Stimulated activated CD4-positive, alpha-beta T cell treated with anti-CD3 and anti-CD28 coated beads, Interleukin-4, amount 100 ng/mL, for 24 hours (primary cell): Measurements from ENCODE around the gene CDKL1.

ENCODE experiments used
- DNase-seq: peaks from one replicate; pipeline ENCODE4 v3.0.0-alpha.2; 2020

CDKL1 gene

GRCh38 chr14:50396631-50397389, at the start of gene CDKL1:
Gene CDKL1, minus strand, starts transcription at chr14:50396881. Its CDS starts 1,013 bp downstream, at chr14:50395868.
- DNase-seq, result peak; percentile 58

DNA sequence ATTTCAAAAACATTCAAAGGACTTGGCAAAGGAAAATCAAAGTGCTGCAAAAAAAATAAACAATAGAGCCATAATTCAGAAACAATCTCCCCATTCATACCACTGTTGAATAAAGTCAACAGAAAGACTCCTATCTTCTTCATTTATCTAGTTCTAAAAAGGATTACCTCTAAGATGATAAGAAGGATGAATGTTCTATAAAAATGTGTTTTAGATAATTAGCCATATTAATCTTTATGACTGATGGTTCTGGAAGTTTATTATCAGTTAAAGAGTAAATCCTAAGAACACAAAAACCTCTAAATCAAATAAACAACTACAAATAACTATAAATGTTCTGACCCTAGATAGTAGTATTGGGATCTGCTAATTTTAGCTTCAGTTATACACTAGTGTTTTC, 37.8 kb upstream of the CDKL1 start:
- no peak for DNase-seq

DNA sequence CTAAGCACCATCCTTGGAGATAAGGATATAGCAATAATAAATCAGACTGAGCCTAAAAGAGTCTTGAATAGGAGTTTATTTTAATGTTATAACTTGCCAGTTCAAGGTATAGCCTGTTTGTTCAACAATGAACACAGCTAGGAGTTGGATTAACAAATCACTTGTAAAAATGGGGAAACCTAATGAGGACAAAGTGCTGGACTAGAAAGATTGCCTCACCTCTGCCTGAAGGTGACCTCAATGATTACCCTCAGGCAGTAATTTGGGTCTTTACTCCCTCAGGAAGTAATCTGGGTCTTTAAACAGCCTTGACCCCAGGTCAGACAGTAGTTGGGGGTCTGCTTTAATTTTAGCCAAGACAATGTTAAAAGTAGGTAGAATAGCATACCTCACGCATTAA, 35.5 kb upstream of the CDKL1 start:
- DNase-seq, result no peak

DNA sequence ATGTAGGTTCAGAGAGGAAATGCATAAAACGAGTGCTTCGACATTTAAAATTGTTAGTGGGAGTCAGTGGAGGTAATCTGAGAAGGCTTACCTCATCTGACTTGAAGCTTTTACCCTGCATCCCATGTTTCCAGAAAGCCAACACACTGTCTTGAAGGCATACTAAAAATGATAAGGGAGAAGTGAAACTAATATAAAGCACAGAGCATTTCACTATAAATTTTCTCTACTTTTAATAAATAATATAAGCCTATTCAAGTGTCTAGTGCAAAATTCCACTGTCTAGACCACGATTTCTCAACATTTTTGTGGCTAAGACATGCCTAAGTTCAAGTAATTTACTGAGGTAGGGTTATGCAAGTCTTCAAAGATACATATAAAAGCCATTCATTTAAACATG, 29.1 kb upstream of the CDKL1 start:
- no peak for DNase-seq

DNA sequence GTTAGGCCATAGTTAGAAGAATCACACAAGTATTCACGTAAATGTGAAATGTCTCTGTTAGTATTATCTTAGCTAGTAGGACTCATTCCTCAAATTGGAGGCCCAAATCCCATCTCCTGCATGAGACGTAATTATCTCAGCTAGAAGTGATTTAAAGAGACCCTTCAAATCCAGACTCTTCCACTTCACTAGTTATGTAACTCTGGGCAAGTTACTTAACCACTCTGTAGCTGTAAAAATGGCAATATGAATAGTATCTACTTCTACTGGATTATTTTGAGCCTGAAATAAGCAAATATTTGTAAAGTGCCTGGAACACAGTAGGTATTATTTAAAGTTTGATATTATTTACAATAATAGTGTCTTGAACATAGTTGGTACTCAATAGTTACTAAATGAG, 28.4 kb upstream of the CDKL1 start:
- DNase-seq, result no peak

- DNase-seq, result no peak
Measured at GRCh38 chr14:50423529-50423928, 26.8 kb upstream of the CDKL1 start.

- no peak for DNase-seq
Measured at GRCh38 chr14:50421499-50421898, 24.8 kb upstream of the CDKL1 start.

DNA sequence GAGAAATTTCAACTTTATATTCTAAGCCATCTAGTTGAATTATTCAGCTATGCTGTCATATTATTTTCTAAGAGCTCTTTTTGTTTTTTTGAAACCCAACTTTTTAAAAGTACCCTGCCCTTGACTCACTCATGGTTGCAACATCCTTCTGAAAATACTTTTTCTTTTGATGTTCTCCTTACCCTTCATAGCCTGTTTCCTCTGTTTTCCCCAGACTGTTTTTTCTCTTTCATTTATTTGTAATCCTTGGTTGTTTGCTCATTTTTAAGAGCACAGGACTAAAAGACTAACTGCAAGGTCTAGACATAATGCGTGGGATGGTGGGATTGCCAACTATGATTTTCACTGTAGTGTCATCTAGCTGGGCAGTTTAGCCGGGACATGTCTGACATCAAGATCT, 21.2 kb upstream of the CDKL1 start:
- DNase-seq, result no peak

DNA sequence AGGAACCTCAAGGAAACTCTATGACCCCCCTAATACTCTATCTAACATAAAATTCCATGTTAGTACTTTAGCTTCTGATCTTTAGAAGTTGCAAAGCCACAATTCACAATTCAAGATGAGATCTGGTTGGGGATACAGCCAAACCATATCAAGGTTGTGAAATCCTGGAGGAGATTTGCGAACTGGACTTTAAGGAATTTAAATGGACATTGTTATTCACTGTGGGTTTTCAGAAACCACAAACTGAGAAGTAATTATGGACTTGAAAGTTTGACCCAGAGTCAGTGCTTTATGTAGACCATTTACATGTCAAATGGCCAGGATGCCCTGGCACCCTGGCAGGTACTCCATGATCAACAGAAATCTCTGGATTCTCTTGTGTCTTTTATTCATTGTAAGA, 14.2 kb upstream of the CDKL1 start:
- DNase-seq, result no peak

DNA sequence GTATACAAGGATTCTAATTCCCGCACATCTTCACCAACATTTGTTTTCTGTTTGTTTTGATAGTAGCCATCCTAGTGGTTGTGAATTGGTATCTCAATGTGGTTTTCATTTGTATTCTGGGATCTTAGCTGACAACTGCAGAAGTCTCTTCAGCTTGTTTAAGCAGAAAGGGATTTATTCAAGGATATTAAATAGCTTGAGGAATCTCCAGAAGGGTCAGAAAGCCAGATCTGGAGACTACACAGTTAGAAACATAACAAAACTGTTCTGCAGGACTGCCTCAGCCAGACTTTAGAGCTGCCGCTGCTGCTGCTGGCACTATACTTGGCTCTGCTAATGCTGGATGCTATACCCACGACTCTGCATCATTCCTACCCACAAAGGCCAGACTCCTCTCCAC, 13.4 kb upstream of the CDKL1 start:
- no peak for DNase-seq

- no peak for DNase-seq
Measured at GRCh38 chr14:50407111-50407812, 10.6 kb upstream of the CDKL1 start.

GRCh38 chr14:50403419-50403818, 6.7 kb upstream of the CDKL1 start:
- no peak for DNase-seq

GRCh38 chr14:50402965-50403364, 6.3 kb upstream of the CDKL1 start:
- no peak for DNase-seq

DNA sequence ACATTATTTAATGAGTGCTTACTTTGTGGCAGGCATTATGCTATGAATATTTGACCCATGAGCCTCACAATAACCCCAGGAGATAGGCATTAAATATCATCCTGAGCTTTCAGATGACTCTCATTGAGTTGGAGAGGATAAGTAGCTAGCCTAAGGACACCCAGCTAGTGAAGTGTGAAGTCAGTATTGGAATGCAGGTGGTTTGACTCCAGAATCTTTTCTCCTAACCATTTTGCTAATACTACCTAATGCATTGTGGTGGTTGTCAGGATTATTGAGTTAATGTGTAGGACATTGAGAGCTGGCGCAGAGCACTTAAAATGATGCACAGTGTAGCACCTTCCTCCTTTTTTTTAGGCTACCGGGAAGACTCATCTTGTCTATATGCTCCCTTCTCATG, 3.8 kb upstream of the CDKL1 start:
- no peak for DNase-seq

DNA sequence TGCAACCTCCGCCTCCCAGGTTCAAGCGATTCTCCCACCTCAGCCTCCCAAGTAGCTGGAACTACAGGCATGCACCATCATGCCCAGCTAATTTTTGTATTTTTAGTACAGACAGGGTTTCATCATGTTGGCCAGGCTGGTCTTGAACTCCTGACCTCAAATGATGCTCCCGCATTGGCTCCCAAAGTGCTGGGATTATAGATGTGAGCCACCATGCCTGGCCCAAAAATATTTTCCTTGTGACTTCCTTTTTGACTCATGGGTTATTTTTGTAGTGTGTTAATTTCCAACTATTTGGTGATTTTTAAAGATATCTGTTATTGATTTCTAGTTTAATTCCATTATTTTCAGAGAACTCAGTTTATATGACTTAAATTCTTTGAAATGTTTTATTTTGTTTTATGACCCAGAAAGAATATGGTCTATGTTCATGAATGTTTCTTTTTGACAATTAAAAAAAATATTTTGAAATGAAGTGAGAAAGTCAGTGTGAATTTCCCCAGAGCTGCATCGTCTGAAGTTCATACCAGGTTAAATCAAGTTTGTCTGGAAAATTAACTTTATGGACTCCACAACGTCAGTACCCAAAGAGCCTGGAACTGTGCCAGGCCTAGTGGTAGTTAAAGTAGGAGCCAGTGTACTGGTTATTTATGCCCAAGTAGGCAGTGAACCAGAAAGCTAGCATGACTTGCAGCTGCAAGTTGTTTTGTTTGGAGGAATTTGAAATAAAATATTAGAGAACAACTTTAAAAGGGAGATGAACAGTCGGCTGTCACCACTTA, 2.8 kb upstream of the CDKL1 start:
- DNase-seq, result no peak

DNA sequence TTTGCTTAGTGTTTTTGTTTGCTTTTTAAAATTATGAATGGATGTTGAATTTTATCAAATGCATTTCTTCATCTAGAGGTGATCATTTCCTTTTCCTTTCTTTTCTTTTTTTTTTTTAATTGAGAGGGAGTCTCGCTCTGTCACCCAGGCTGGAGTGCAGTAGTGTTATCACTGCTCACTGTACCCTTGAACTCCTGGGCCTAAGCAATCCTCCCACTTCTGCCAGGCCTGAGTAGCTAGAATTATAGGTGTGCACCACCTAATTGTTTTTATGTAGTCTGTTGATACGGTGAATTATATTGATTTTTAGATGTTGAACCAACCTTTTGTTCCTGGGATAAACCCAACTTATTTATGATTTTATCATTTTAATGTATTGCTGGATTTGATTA, 1.5 kb upstream of the CDKL1 start:
- DNase-seq, result no peak

DNA sequence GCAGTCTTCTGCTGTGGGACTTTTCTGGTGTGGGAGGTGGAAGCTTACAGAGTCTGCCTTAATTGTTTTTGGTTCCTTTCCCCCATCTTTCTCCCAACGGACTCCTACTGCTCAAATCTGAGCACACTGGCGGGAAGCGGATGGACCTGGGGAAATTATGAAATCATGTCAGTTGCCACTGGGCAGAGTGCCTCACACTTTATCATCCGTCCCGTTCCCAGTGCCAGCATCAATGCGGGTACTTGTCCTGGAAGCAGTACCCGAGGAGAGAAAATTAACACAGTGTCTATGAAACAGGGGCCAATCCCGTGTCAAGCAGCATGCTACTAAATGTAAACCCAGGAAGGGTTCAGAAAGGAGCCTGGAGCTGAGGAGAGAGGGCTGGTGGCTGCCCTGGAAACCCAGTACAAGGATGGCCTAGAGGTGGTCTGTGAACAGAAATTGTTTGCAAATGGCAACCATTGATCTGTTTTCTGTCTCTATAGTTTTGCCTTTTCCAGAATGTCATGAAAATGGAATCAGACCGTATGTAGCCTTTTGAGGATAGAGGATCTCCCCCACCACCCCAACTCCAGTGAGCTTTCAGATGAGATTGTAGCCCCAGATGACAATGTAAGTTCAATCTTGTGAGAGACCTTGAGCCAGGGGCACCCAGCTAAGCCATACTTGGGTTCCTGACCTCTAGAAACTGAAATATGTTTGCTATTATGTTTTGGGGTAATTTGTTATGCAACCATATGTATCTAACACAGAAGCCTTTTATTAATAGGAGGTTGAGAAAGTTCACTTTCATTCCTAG, 908 bp upstream of the CDKL1 start:
- no peak for DNase-seq

- DNase-seq, result no peak
Measured at GRCh38 chr14:50395448-50395847, 1.2 kb downstream of the CDKL1 start.

DNA sequence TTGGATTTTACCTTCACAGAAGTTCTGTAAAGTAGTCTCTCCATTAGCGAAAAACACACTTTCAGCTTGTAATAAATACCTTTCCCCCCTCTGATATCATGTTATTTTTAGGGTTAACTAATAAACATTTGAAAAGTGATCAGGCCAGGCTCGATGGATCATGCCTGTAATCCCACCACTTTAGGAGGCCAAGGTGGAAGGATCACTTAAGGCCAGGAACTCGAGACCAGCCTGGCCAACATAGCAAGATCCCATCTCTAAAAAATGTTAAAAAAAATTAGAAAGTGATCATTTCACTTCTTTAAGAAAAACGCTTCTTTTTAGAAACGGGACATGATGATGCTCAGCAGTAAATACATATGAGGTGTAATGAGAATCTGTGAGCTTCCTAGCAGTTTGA, 2.0 kb downstream of the CDKL1 start:
- no peak for DNase-seq

DNA sequence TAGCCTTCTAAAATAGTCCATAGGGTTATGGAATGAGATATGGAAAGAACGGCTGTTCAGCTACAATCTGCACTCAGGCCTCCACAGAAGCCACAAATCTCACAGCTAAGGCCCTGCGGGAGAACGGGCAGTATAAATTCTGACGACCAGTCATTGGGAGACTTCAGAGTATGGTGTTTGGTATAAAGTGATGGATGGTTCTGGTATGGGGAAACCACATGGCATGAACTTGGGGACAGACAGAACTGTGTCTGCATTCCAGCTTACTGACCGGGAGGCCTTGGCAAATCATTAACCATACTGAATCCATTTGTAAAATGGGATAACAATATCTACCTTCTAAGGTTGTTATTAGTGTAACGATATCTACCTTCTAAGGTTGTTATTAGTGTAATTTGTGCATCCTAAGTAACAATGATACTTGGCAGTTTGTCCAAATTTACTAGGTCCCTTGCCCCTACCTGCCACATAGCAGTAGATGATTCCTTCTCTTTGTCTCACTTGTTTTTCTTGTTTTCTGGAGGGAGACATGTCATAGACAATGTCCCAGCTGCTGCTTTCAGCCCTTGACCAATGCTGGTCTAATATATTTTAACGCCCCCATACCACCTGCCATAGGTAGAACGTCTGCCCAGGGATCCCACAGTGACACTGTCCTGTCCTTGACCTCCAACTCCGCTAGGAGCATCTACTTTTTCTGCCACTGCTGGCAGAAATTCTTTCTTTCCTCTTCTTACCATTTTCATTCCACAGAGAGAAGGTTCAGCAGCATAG, 6.8 kb downstream of the CDKL1 start:
- DNase-seq, result no peak

DNA sequence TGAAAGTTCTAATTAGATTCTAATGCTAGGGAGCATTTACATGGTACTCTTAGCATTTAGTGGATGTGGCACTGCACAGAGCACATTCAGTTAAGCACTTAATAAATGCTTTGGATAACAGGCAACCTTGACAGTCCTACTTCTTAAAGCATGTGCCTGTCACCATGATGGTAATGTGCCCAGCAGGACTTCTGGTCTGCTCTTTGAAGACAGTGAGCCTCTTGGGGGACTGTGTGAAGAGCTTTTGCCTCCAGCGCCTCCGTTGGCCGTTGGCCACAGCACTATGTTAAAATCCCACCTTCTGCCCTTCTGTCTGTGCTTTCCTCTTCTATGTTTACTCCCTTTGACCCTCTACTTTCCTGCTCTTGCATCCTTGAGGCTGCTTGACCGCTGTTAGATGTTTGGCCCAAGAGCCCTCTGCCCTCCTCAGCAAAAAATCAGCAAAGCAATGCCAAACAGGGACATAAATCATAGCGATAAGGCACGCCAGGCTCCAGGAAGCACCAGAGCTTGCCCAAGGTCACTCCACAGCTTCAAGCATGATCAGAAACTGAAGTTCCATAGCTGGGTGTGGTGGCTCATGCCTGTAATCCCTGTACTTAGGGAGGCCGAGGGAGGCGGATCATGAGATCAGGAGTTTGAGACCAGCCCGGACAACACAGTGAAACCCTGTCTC, 8.3 kb downstream of the CDKL1 start:
- no peak for DNase-seq

DNA sequence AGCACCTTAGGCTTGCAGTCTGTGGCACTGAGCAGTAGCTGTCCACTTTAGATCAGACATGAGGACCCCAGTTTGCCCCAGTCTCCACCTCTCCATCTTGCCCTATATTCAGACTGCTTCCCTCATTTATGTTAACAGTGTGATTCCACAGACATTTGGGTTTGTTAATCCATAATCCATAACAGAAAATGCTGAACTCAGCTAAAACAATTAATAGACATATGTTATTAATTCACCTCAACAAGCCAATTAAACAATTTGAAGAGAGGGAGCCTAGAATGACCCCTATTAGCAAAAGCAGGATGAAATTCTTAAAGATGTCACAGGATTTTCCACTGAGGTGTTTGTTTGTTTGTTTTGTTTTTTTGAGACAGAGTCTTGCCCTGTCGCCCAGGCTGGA, 9.1 kb downstream of the CDKL1 start:
- DNase-seq, result no peak
